ENCODE results near the gene BCL7B.

The BCL7B gene

DNA sequence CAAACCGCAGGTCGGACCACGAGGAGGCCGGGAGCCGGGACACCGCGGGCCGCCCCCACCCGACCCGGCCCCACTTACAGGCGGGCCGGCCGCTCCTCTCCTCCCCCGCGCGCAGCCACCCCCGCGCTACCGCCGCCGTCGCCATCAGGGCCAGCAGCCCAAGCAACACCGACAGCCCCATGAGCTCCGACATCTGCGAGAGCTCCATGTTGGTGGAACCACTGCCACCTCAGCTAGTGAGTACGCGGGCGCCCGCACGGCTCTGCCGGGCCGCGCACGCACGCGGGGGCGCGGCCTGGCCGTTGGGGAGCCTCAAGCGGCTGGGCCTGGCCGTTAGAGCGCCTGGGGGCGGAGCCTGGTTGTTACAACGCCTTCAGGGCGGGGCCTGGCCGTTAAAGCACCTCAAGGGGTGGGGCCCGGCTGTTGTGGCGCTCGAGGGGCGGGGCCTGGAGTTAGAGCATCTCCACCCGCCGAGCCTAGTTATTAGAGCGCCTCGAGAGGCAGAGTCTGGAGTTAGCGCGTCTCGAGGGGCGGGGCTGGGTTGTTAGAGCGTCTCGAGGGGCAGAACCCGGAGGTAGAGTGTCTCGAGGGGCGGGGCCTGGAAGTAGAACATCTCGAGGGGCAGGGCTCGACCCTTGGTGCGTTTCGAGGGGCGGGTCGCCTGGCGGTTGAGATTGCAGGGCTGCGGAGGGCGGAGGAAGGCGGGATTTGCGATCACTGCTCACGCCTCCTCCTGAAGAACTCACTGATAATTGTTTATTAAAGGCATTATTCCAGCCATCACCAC is 21.0 kb upstream of the BCL7B start, which contains the start of gene TBL2:
TSS of gene TBL2 (minus strand) at position 238 of the 787 bp plus-strand sequence. CDS start at position 208, 30 bp downstream.
- H3K4me3 ChIP-seq (ENCODE audit: low read length) = peak within 1 kb of the TSS; percentile 93
- peak; percentile 98 for DNase-seq (ENCODE audit: low read depth)
- TF ChIP-seq, protein P1, sequence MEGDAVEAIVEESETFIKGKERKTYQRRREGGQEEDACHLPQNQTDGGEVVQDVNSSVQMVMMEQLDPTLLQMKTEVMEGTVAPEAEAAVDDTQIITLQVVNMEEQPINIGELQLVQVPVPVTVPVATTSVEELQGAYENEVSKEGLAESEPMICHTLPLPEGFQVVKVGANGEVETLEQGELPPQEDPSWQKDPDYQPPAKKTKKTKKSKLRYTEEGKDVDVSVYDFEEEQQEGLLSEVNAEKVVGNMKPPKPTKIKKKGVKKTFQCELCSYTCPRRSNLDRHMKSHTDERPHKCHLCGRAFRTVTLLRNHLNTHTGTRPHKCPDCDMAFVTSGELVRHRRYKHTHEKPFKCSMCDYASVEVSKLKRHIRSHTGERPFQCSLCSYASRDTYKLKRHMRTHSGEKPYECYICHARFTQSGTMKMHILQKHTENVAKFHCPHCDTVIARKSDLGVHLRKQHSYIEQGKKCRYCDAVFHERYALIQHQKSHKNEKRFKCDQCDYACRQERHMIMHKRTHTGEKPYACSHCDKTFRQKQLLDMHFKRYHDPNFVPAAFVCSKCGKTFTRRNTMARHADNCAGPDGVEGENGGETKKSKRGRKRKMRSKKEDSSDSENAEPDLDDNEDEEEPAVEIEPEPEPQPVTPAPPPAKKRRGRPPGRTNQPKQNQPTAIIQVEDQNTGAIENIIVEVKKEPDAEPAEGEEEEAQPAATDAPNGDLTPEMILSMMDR (conservative IDR thresholded peaks at IDR 0.05; ENCODE audit: low read length) = peak; percentile 18; the same call in 1 of the 2 replicates

DNA sequence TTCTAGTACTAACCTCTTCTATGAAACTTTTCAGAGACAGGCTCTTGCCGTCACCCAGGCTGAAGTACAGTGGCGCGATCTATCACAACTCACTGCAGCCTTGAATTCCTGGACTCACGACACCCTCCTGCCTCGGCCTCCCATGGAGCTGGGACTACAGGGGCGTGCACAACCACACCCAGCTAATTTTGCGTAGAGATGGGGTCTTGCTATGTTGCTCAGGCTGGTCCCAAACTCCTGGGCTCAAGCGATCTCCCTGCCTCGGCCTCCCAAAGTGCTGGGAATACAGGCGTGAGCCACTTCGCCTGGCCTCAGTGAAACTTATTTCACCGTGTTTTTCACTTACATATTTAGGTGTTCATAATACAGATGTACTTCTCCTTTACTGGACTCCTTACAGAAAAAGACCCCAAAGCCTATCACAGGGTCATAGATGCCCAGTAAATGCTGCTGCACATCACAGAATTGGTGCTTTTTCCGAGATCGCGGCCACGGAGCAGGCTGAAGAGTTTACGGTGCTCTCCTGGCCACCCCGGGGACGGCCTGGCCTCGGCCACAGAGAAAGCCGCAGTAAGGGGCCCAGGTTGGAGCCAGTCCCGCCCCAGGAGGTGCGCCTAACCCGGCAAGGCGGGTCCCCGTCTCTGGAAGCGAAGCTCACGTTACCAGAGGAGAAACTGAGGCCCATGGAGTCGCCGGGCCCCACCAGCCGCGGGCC is 20.3 kb upstream of the BCL7B start:
- peak; percentile 24 for DNase-seq (ENCODE audit: low read depth)
- TF ChIP-seq, protein P1 (conservative IDR thresholded peaks at IDR 0.05; ENCODE audit: low read length) = no peak
- H3K4me3 ChIP-seq (ENCODE audit: low read length) = peak overlapping the region; percentile 93

DNA sequence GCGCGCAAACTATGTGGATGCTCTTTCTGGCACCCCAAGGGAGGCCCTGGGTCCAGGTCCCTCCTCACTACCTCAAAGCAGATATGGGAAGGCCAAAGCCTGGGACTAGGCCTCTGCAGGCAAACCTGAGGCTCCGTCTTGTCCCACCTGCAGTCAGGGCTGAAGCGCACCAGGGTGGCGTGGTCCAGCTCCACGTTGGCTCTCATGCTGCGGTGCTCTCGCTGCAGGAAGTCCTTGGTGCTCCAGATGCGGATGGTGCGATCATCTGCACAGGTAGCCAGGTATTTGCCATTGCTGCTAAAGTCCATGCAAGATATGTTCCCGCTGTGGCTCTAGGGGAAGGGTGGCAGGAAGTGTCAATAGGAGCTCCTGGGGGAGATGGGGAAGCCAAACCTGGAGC is 16.3 kb upstream of the BCL7B start:
- DNase-seq (ENCODE audit: low read depth) = no peak

DNA sequence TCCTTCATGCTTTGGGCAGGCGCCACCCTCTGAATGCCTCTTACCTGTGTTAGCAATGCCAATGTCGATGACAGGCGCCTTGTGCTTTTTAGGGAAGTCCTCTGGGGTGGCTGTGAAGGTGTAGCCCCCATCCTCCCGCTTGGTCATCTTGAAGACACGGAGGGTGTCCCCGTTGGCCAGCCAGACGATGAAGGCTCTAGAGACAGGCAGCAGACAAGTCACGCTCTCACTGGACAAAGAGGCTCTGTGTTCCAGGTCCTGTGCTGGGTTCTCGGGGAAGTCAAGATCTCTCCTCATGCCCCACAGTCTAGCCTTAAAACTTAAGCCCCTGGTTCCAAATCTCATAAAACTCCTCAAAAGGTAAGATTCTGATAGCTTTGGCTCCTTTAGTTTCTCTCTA is 15.8 kb upstream of the BCL7B start:
- H3K4me3 ChIP-seq (ENCODE audit: low read length) = no peak overlapping the region
- DNase-seq (ENCODE audit: low read depth) = no peak
- TF ChIP-seq, protein P1 (conservative IDR thresholded peaks at IDR 0.05; ENCODE audit: low read length) = no peak

More for the DNA sequence above, 16.3 kb upstream of the BCL7B start:
- TF ChIP-seq, protein P1 (conservative IDR thresholded peaks at IDR 0.05; ENCODE audit: low read length) = no peak
- no peak overlapping the region for H3K4me3 ChIP-seq (ENCODE audit: low read length)

DNA sequence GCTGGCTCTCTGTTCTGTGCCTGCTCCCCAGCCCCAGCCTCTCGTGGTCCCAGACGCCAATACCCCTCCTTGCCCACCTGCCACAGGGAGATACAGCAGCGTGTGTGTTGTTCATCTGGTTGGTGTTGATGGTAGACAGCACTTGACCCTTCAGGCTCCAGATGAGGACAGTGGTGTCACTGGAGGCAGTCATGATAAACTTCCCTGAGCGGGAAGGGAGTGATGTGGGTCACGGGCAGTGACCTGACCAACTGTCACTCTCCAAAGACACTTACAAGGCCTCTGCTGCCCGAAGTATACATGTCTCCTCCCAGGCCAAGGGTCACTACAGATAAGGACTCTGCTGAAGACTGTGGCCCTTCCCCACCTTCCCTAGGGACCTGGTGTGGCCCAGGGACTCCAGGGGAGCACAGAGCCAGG is 15.3 kb upstream of the BCL7B start:
- no peak overlapping the region for H3K4me3 ChIP-seq (ENCODE audit: low read length)
- TF ChIP-seq, protein P1 (conservative IDR thresholded peaks at IDR 0.05; ENCODE audit: low read length) = no peak
- DNase-seq (ENCODE audit: low read depth) = no peak

DNA sequence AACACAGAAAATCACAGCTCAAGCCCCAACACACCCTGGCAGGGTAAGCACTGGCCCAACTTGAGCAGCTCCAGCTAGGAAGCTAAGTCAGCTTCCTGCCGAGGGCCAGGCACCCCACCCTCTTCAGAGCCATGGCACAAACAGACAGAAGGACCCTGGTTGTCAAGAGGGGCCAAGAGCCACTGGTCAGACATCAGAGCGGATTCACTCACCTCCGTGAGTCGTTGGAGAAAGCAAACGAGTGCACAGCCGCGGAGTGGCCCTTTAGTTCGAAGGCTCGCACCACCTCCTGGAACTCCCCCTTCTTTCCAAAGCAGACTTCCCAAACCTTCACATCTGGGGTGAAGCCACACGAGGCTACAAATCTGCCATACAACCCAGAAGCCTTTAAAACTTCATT is 13.5 kb upstream of the BCL7B start:
- TF ChIP-seq, protein P1 (conservative IDR thresholded peaks at IDR 0.05; ENCODE audit: low read length) = no peak
- H3K4me3 ChIP-seq (ENCODE audit: low read length) = no peak overlapping the region
- DNase-seq (ENCODE audit: low read depth) = no peak

Data from AG10803 (cell line).